ENCODE data around the gene FAM193B.

- TF ChIP-seq CTCF (conservative IDR thresholded peaks at IDR 0.05; ENCODE audit: low read depth, low read length) (no peak), EZH2phosphoT487 (IDR thresholded peaks at IDR 0.05; ENCODE audit: borderline replicate concordance, low read length) (no peak), EZH2 (IDR thresholded peaks at IDR 0.05; ENCODE audit: low read length, unreplicated experiment) (no peak)
These were observed 37.5 kb downstream of the FAM193B start, which contains the start of gene DDX41 for GRCh38 chr5:177516601-177517568.

Measured in PC-3 (cell line).